HepG2 (cell line): Measurements from ENCODE around the gene CISTR. TPM values are rescaled to one million over a fixed set of nuclear protein-coding genes. Genes with fewer than 3 reads are reported as not detected.

Source experiments
- ATAC-seq: fragments of 200-7000 bp; cut with Tn5 transposase; 3 replicates; pipeline ENCODE4 v1.9.1; 2020; ENCODE audit warnings: mild to moderate bottlenecking, moderate library complexity
- BruUV-seq: library from RNA; stranded (reverse); fragments of 400-500 nt; replicated peaks from 2 replicates; lab custom pipeline; 2021; lab: Mats Ljungman, UMichigan
- CTCF ChIA-PET: fragments of 300-600 bp; formaldehyde crosslinking; extraction: SDS; loops from one replicate; lab custom pipeline; 2021; ENCODE audit warnings: low total read pairs, inconsistent platforms, low intra/inter-chr PET ratio; lab: Yijun Ruan, JAX
- POLR2A ChIA-PET: fragments of 350-600 bp; sonication (Branson Sonifier 250); formaldehyde crosslinking; loops from one replicate; lab custom pipeline; 2020; ENCODE audit warnings: antibody characterized with exemption, inconsistent platforms; lab: Yijun Ruan, JAX
- DNase-seq: peaks from one replicate; pipeline ENCODE4 v3.0.0-alpha.2; 2015; ENCODE audit warnings: low spot score
- FAIRE-seq: peaks from 3 replicates; lab custom pipeline; 2011; peaks lifted over from hg19 to GRCh38; lab: Jason Lieb, UNC
- H2AFZ ChIP-seq: one replicate; pipeline ENCODE4 v1.6.1; 2011; ENCODE audit warnings: low read length, inconsistent platforms
- H3K27ac ChIP-seq: fragments of 300-600 bp; 3 replicates; pipeline ENCODE4 v1.8.0; 2011; ENCODE audit warnings: mixed run types, mild to moderate bottlenecking, mixed read lengths, low read length, inconsistent platforms; ENCODE audit not compliant: insufficient read depth; ENCODE audit errors: extremely low read length
- H3K27me3 ChIP-seq, 2 experiments: fragments of 200-600 bp in 1 of 2; 2 replicates in 1 of 2; 3 replicates in 1 of 2; pipeline versions ENCODE4 v1.6.0 to v1.8.0; 2011; ENCODE audit warnings: low read length in 2 of 2, mild to moderate bottlenecking in 2 of 2, moderate library complexity in 2 of 2, inconsistent platforms in 1 of 2; ENCODE audit not compliant: insufficient read depth in 2 of 2, control insufficient read depth in 1 of 2
- H3K36me3 ChIP-seq, 2 experiments: fragments of 200-600 bp in 1 of 2; replicated peaks in 1 of 2; 2 replicates in 1 of 2; 3 replicates in 1 of 2; pipeline versions ENCODE4 v1.5.1 to v1.8.0; 2011; ENCODE audit warnings: low read length in 2 of 2, inconsistent platforms in 1 of 2; ENCODE audit not compliant: insufficient read depth in 2 of 2, control insufficient read depth in 1 of 2
- H3K4me1 ChIP-seq: 2 replicates; pipeline ENCODE4 v1.5.1; 2012; ENCODE audit warnings: low read length, inconsistent platforms; ENCODE audit not compliant: insufficient read depth
- H3K4me2 ChIP-seq: 2 replicates; pipeline ENCODE4 v1.6.0; 2011; ENCODE audit warnings: low read depth, low read length, inconsistent platforms
- H3K4me3 ChIP-seq, 3 experiments: fragments of 200-600 bp in 1 of 3; sonication (generic), shearing (Covaris generic) in 1 of 3; replicated peaks in 1 of 3; 2 replicates each; pipeline ENCODE4 v1.5.1; 2011 to 2016; ENCODE audit warnings: low read length in 3 of 3, inconsistent platforms in 2 of 3, low read depth in 2 of 3, mild to moderate bottlenecking in 2 of 3, control low read depth in 1 of 3, mixed read lengths in 1 of 3; ENCODE audit not compliant: insufficient read depth in 1 of 3
- H3K79me2 ChIP-seq: one replicate; pipeline ENCODE4 v1.6.1; 2011; ENCODE audit warnings: low read length, inconsistent platforms; ENCODE audit not compliant: insufficient read depth
- H3K9ac ChIP-seq: 2 replicates; pipeline ENCODE4 v1.6.0; 2011; ENCODE audit warnings: mild to moderate bottlenecking, low read depth, low read length, inconsistent platforms; ENCODE audit not compliant: insufficient read depth
- H3K9me3 ChIP-seq: 2 replicates; pipeline ENCODE4 v1.5.1; 2012; ENCODE audit warnings: mild to moderate bottlenecking, low read length
- H4K20me1 ChIP-seq: 2 replicates; pipeline ENCODE4 v1.6.0; 2011; ENCODE audit warnings: inconsistent platforms, mild to moderate bottlenecking, low read length, moderate library complexity; ENCODE audit not compliant: insufficient read depth
- MLLT10 ChIP-seq: sonication (generic); formaldehyde crosslinking; IDR thresholded peaks from 2 replicates; pipeline ENCODE4 v1.4.0; 2020; ENCODE audit warnings: missing genetic modification reagents
- NRL ChIP-seq: sonication (generic); formaldehyde crosslinking; IDR thresholded peaks from 2 replicates; pipeline ENCODE4 v1.5.0; 2020; ENCODE audit warnings: missing genetic modification reagents, mild to moderate bottlenecking, moderate library complexity, borderline replicate concordance
- SIX4 ChIP-seq: sonication (generic); formaldehyde crosslinking; IDR thresholded peaks from 2 replicates; pipeline ENCODE4 v1.4.0; 2020; ENCODE audit warnings: missing genetic modification reagents
- TCF7L2 ChIP-seq: IDR thresholded peaks from 2 replicates; pipeline ENCODE4 v1.6.1; 2011; ENCODE audit warnings: mild to moderate bottlenecking, low read depth, low read length, moderate library complexity
- THRA ChIP-seq: sonication (generic); formaldehyde crosslinking; IDR thresholded peaks from 2 replicates; pipeline ENCODE4 v1.4.0; 2020; ENCODE audit warnings: missing genetic modification reagents, borderline replicate concordance
- WIZ ChIP-seq: sonication (generic); formaldehyde crosslinking; IDR thresholded peaks from 2 replicates; pipeline ENCODE4 v1.5.1; 2020; ENCODE audit warnings: mild to moderate bottlenecking, missing genetic modification reagents
- ZNF343 ChIP-seq: sonication (generic); formaldehyde crosslinking; IDR thresholded peaks from 2 replicates; pipeline ENCODE4 v1.4.0; 2020; ENCODE audit warnings: mild to moderate bottlenecking, missing genetic modification reagents
- WGBS: methylation state at CpG from one replicate; pipeline ENCODE4 v1.1.6; 2017; ENCODE audit warnings: low lambda C conversion rate; 5-methylcytosine and 5-hydroxymethylcytosine counted together
- in situ Hi-C: cut with HindIII; loops from 2 replicates; pipeline ENCODE4 v1.10.0; 2017; ENCODE audit warnings: low pct_unique_long_range_greater_than_20kb; ENCODE audit not compliant: extremely low pct_ligation_motif_present
- intact Hi-C: fragments of 100-400 bp; cut with micrococcal nuclease; formaldehyde crosslinking; loops from one replicate; pipeline ENCODE4 v1.10.0; 2022; ENCODE audit not compliant: unreplicated experiment
- polyA plus RNA-seq, 8 experiments: library from polyadenylated mRNA; depleted of rRNA in 3 of 8; stranded (reverse) in 7 of 8; unstranded in 1 of 8; fragments of >200 nt; fragmentation: Illumina TruSeq in 4 of 8; extraction: Trizol in 4 of 8; gene quantifications; 2 replicates each; pipeline versions ENCODE4 v1.2.1 to v1.2.3, GENCODE V29; 2011 to 2016; ENCODE audit warnings: low read depth in 4 of 8, missing spikeins in 1 of 8, mixed read lengths in 1 of 8; ENCODE audit not compliant: insufficient read depth in 1 of 8
- total RNA-seq, 5 experiments: library from RNA; depleted of rRNA; stranded (reverse); fragments of >200 nt; fragmentation: Illumina TruSeq; extraction: Trizol; gene quantifications; 2 replicates each; pipeline ENCODE4 v1.2.3, GENCODE V29; 2016; ENCODE audit warnings: low read depth in 1 of 5
- TF ChIP-seq, protein P1 (sequence below): sonication (generic); formaldehyde crosslinking; IDR thresholded peaks from 2 replicates; pipeline ENCODE4 v1.9.0; 2022; ENCODE audit warnings: missing genetic modification reagents, mild to moderate bottlenecking, borderline replicate concordance
- TF ChIP-seq, protein P2 (sequence below): sonication (generic); formaldehyde crosslinking; IDR thresholded peaks from 2 replicates; pipeline ENCODE4 v1.4.0; 2020; ENCODE audit warnings: mild to moderate bottlenecking, missing genetic modification reagents

The CISTR gene
- total and polyA plus RNA-seq, 2 of the 13 experiments (the other 11 are each of a cell fraction or from before 2014, with no cell fraction given): not detected

GRCh38 chr12:53712059-53712643, 39.6 kb downstream of the CISTR start:
- H3K4me2 ChIP-seq: no peak overlapping the region
- no peak overlapping the region for H3K27ac ChIP-seq
- ATAC-seq (no peak), DNase-seq (no peak), FAIRE-seq (no peak)
- H3K4me3 ChIP-seq: no peak overlapping the region
- no peaks in the 10 kb centered on the region for H3K4me1 ChIP-seq
- H2AFZ ChIP-seq: no peak overlapping the region
- ChIA-PET POLR2A (no interaction called here), CTCF (no interaction called here)
- in situ Hi-C loops: no loop called here
- WGBS: 47% methylated on average over 8 of the region's 8 CpGs
- no peak overlapping the region for H3K9ac ChIP-seq
- no peak for TF ChIP-seq THRA
- no peak for TF ChIP-seq SIX4 (CRISPR knock-in tag)
- TF ChIP-seq NRL (CRISPR knock-in tag): no peak
- TF ChIP-seq WIZ: no peak
- TF ChIP-seq TCF7L2: no peak
- no peak for TF ChIP-seq ZNF343
- TF ChIP-seq, protein P1, sequence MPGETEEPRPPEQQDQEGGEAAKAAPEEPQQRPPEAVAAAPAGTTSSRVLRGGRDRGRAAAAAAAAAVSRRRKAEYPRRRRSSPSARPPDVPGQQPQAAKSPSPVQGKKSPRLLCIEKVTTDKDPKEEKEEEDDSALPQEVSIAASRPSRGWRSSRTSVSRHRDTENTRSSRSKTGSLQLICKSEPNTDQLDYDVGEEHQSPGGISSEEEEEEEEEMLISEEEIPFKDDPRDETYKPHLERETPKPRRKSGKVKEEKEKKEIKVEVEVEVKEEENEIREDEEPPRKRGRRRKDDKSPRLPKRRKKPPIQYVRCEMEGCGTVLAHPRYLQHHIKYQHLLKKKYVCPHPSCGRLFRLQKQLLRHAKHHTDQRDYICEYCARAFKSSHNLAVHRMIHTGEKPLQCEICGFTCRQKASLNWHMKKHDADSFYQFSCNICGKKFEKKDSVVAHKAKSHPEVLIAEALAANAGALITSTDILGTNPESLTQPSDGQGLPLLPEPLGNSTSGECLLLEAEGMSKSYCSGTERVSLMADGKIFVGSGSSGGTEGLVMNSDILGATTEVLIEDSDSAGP: no peak
- TF ChIP-seq, protein P2, sequence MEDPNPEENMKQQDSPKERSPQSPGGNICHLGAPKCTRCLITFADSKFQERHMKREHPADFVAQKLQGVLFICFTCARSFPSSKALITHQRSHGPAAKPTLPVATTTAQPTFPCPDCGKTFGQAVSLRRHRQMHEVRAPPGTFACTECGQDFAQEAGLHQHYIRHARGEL (CRISPR knock-in tag): no peak
- no peak for TF ChIP-seq MLLT10 (CRISPR knock-in tag)
- H3K79me2 ChIP-seq: no peaks in the 10 kb centered on the region
- BruUV-seq: no TSS peak
- H4K20me1 ChIP-seq: no peaks in the 10 kb centered on the region
- no peaks in the 10 kb centered on the region for H3K9me3 ChIP-seq
- peaks cover 0 to 19% of the 10 kb centered on the region in 2 experiments; a peak in 2 of 5 replicates for H3K27me3 ChIP-seq
- intact Hi-C loops: no loop called here
- no peaks in the 10 kb centered on the region; a peak in 2 of 5 replicates for H3K36me3 ChIP-seq
